ENCODE results near the gene CHST11. TPM values are rescaled to one million over a fixed set of nuclear protein-coding genes. Genes with fewer than 3 reads are reported as not detected.

Gene CHST11
- total RNA-seq, 1 experiment from 2014 or later, result 1.1 TPM

GRCh38 chr12:104761091-104761490 is 304.3 kb downstream of the CHST11 start:
- no TSS peak for BruUV-seq (replicated peaks)

GRCh38 chr12:104761611-104762010 is 304.9 kb downstream of the CHST11 start:
- no peak for DNase-seq (ENCODE audit: low spot score)
- H3K27ac ChIP-seq (ENCODE audit: low read depth, low read length, poor library complexity, severe bottlenecking), result no peak overlapping the region
- BruUV-seq (replicated peaks), result no TSS peak
- intact Hi-C loops (cut with micrococcal nuclease; ENCODE audit: unreplicated experiment), result no loop called here
- no peaks in the 10 kb centered on the region for H3K27me3 ChIP-seq (replicated peaks; ENCODE audit: insufficient read depth, low read depth, low read length, poor library complexity)
- no peak for TF ChIP-seq CTCF (conservative IDR thresholded peaks at IDR 0.05; ENCODE audit: low read depth, low read length)
- TF ChIP-seq EZH2 (IDR thresholded peaks at IDR 0.05; ENCODE audit: borderline replicate concordance, low read depth, low read length, poor library complexity, severe bottlenecking), result no peak
- no peaks in the 10 kb centered on the region for H3K4me1 ChIP-seq (ENCODE audit: insufficient read depth, low read length, poor library complexity, severe bottlenecking)
- H3K36me3 ChIP-seq (ENCODE audit: insufficient read depth, low read length, poor library complexity, severe bottlenecking), result no peaks in the 10 kb centered on the region
- CTCF ChIA-PET, result no interaction called here
- H3K4me3 ChIP-seq (ENCODE audit: low read depth, low read length, poor library complexity, severe bottlenecking), result no peak overlapping the region
- H3K9me3 ChIP-seq (ENCODE audit: low read depth, low read length, poor library complexity, severe bottlenecking), result no peaks in the 10 kb centered on the region
- POLR2A ChIA-PET (ENCODE audit: low non-redundant PET), result no interaction called here

More at GRCh38 chr12:104761091-104761490, 304.3 kb downstream of the CHST11 start:
- CTCF ChIA-PET, result no interaction called here
- intact Hi-C loops (cut with micrococcal nuclease; ENCODE audit: unreplicated experiment), result no loop called here
- POLR2A ChIA-PET (ENCODE audit: low non-redundant PET), result no interaction called here
- H3K36me3 ChIP-seq (ENCODE audit: insufficient read depth, low read length, poor library complexity, severe bottlenecking), result no peaks in the 10 kb centered on the region
- H3K9me3 ChIP-seq (ENCODE audit: low read depth, low read length, poor library complexity, severe bottlenecking), result no peaks in the 10 kb centered on the region
- H3K4me3 ChIP-seq (ENCODE audit: low read depth, low read length, poor library complexity, severe bottlenecking), result no peak overlapping the region
- H3K27me3 ChIP-seq (replicated peaks; ENCODE audit: insufficient read depth, low read depth, low read length, poor library complexity), result no peaks in the 10 kb centered on the region
- no peak for TF ChIP-seq CTCF (conservative IDR thresholded peaks at IDR 0.05; ENCODE audit: low read depth, low read length)
- TF ChIP-seq EZH2 (IDR thresholded peaks at IDR 0.05; ENCODE audit: borderline replicate concordance, low read depth, low read length, poor library complexity, severe bottlenecking), result no peak
- DNase-seq (ENCODE audit: low spot score), result no peak
- H3K4me1 ChIP-seq (ENCODE audit: insufficient read depth, low read length, poor library complexity, severe bottlenecking), result no peaks in the 10 kb centered on the region
- H3K27ac ChIP-seq (ENCODE audit: low read depth, low read length, poor library complexity, severe bottlenecking), result no peak overlapping the region

- no peaks in the 10 kb centered on the region for H3K27me3 ChIP-seq (replicated peaks; ENCODE audit: insufficient read depth, low read depth, low read length, poor library complexity)
- H3K36me3 ChIP-seq (ENCODE audit: insufficient read depth, low read length, poor library complexity, severe bottlenecking), result no peaks in the 10 kb centered on the region
- no peaks in the 10 kb centered on the region for H3K4me1 ChIP-seq (ENCODE audit: insufficient read depth, low read length, poor library complexity, severe bottlenecking)
- no TSS peak for BruUV-seq (replicated peaks)
- H3K9me3 ChIP-seq (ENCODE audit: low read depth, low read length, poor library complexity, severe bottlenecking), result no peaks in the 10 kb centered on the region
- H3K4me3 ChIP-seq (ENCODE audit: low read depth, low read length, poor library complexity, severe bottlenecking), result no peak overlapping the region
- TF ChIP-seq CTCF (conservative IDR thresholded peaks at IDR 0.05; ENCODE audit: low read depth, low read length) (no peak), EZH2 (IDR thresholded peaks at IDR 0.05; ENCODE audit: borderline replicate concordance, low read depth, low read length, poor library complexity, severe bottlenecking) (no peak)
- CTCF ChIA-PET, result no interaction called here
- intact Hi-C loops (cut with micrococcal nuclease; ENCODE audit: unreplicated experiment), result no loop called here
- H3K27ac ChIP-seq (ENCODE audit: low read depth, low read length, poor library complexity, severe bottlenecking), result no peak overlapping the region
- no peak for DNase-seq (ENCODE audit: low spot score)
- POLR2A ChIA-PET (ENCODE audit: low non-redundant PET), result no interaction called here
Observed at GRCh38 chr12:104763168-104763805, 306.5 kb downstream of the CHST11 start.

Measured in A673 (cell line).